HG02970 (cell line): Measurements from ENCODE around the gene DAND5.

ENCODE experiments used
- ATAC-seq: cut with Tn5 transposase; IDR thresholded peaks from one replicate; pipeline ENCODE4 v1.9.1; 2021; ENCODE audit warnings: mild to moderate bottlenecking, moderate library complexity, moderate number of reproducible peaks; ENCODE audit not compliant: unreplicated experiment, low FRiP score

DAND5 gene

GRCh38 chr19:12990853-12991252 is 21.5 kb downstream of the DAND5 start:
- ATAC-seq: no peak

GRCh38 chr19:12991296-12991695 is 21.9 kb downstream of the DAND5 start:
- no peak for ATAC-seq

- no peak for ATAC-seq
These were observed 23.4 kb downstream of the DAND5 start for GRCh38 chr19:12992729-12993128.

GRCh38 chr19:12993562-12993961 is 24.2 kb downstream of the DAND5 start:
- no peak for ATAC-seq

- ATAC-seq: no peak
These were observed 25.6 kb downstream of the DAND5 start, which contains the start of gene NFIX for GRCh38 chr19:12994701-12995595. NFIX (plus strand) TSS chr19:12995475; CDS start chr19:12995838, 363 bp downstream.

GRCh38 chr19:12995596-12996405 is 26.4 kb downstream of the DAND5 start:
- no peak for ATAC-seq

GRCh38 chr19:12996406-12997094 is 27.2 kb downstream of the DAND5 start:
- no peak for ATAC-seq

GRCh38 chr19:12997179-12997966 is 28.0 kb downstream of the DAND5 start:
- no peak for ATAC-seq

GRCh38 chr19:12997967-12998940 is 28.9 kb downstream of the DAND5 start:
- ATAC-seq: no peak

- ATAC-seq: no peak
These were observed 31.8 kb downstream of the DAND5 start for GRCh38 chr19:13001166-13001501.

- no peak for ATAC-seq
These were observed 32.3 kb downstream of the DAND5 start for GRCh38 chr19:13001502-13002165.

- no peak for ATAC-seq
These were observed 33.0 kb downstream of the DAND5 start for GRCh38 chr19:13002166-13002898.

- ATAC-seq: no peak
These were observed 33.7 kb downstream of the DAND5 start for GRCh38 chr19:13003081-13003480.

GRCh38 chr19:13004273-13004672 is 34.9 kb downstream of the DAND5 start:
- no peak for ATAC-seq

GRCh38 chr19:13005253-13005652 is 35.9 kb downstream of the DAND5 start:
- no peak for ATAC-seq

- no peak for ATAC-seq
These were observed 36.5 kb downstream of the DAND5 start for GRCh38 chr19:13005861-13006370.

- ATAC-seq: no peak
These were observed 37.3 kb downstream of the DAND5 start for GRCh38 chr19:13006431-13007281.
